GM18502 (cell line): ENCODE results near the gene CRYZ.
"Not testable (repeated sequence)": the region's sequence is repeated elsewhere in the genome, so short reads cannot be mapped to it uniquely, and the experiment has no call there.

ENCODE experiments used
- ATAC-seq: cut with Tn5 transposase; IDR thresholded peaks from one replicate; pipeline ENCODE4 v1.9.1; 2021; ENCODE audit warnings: mild to moderate bottlenecking; ENCODE audit not compliant: unreplicated experiment, poor library complexity

Gene CRYZ

DNA sequence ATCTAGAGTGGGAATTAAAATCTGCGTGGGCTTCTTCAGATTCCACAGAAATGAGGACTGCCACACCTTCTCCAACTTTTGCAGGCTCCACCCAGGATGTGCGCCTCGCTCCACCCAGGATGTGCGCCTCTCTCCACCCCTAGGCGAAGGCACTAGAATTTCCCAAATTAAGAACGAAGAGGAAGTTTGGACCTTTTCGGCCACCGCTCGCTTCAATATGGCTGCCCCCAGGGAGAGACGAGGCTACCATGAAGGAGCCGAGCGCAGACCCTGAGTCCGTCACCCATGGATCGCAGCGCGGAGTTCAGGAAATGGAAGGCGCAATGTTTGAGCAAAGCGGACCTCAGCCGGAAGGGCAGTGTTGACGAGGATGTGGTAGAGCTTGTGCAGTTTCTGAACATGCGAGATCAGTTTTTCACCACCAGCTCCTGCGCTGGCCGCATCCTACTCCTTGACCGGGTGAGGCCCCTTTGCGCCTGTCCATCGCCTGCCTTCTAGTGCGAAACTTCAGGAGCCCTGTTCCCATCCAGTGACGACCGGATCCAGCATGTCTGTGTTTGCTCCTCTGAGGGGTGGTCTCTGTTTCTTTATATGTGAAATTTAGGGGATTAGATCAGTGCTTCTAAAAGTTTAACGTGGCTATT, at the start of gene CRYZ, which contains the start of gene TYW3:
Gene CRYZ (minus strand): TSS at position 91 of the 644 bp plus-strand sequence. CDS start 8,229 bp downstream, outside the sequence.
Gene TYW3 (plus strand): TSS at position 193 of the 644 bp plus-strand sequence. CDS start 93 bp downstream, at position 286.
- peak; percentile 80 for ATAC-seq

DNA sequence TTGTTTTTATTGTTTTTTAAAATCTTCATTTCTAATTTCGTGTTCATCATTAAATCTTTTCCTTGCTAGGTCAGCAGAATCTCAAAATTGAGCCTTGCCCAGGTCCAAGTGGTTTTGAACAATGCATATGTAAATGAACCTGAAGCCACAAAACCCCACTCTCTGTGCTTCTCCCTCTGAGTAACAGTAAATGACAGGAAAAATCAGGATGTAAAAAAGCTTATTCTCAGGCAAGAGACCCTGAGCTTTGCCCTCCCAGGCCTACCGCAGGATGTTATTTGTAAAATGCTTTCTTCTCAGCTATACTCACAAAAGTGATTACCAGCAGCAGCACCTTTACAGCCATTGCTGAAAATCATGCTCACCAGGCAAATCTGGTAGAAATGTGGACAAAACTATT, 47.7 kb upstream of the CRYZ start:
- ATAC-seq, result no peak

GRCh38 chr1:74779750-74780149, 46.9 kb upstream of the CRYZ start:
- no peak for ATAC-seq

DNA sequence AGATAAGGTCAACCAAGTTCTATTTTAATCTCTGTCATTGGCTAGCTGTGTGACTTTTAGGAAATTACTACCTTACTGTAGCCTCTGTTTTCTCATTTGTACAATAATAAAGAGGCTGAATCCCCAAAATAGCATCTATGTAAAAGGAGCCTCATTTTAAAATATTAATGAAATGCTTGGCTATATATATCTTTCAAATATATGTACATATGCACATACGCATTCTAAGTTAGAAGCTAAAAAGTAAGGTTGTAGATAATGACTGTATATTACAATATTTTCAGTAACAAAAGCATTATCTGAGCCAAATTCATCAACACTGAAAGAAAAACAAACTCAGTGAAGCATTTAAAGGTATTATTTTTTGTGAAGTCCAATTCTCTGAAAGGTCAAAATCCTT, 44.7 kb upstream of the CRYZ start:
- ATAC-seq, result no peak

DNA sequence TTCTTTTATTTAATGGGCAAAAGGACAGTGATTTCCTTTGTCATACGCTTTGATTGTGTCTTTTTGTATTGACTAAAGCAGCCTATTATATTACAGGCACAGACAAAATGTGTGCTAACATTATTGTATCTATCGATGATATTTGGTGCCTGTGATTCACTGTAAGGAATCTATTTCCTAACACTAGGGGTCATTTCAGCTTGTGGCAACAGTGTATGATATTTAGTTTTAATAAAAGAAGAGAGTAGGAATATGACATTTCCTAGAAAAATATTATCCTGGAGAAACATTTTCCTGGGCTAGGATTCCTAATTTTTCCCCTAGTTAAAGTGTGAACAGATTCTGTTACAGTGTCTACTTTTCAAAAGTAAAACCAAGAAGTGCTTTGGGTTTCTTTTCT, 42.9 kb upstream of the CRYZ start:
- ATAC-seq, result no peak

GRCh38 chr1:74773582-74773981, 40.7 kb upstream of the CRYZ start:
- no peak for ATAC-seq

- no peak for ATAC-seq
Observed at GRCh38 chr1:74772945-74773344, 40.1 kb upstream of the CRYZ start.

GRCh38 chr1:74771913-74772515, 39.2 kb upstream of the CRYZ start:
- ATAC-seq, result peak; percentile 84

DNA sequence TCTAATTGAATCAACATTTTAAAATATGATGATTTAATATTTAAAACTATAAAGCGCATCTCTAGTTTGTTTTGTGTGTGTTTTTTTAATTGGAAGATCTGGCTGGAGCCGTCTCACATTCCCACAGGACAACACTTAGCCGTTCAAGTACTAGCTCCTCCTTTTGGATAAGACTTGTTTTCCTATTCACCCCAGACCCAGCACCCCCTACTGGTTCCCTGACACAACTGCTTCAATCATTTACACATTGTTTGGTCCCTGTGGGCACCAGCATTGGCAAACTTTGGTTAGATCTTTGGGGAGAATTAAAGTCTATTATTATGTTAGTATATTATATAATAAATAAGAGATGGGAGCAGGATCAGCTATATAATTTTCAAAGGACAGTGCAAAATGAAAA, 34.6 kb upstream of the CRYZ start:
- peak; percentile 59 for ATAC-seq

- no peak for ATAC-seq
Observed at GRCh38 chr1:74766579-74766978, 33.7 kb upstream of the CRYZ start.

DNA sequence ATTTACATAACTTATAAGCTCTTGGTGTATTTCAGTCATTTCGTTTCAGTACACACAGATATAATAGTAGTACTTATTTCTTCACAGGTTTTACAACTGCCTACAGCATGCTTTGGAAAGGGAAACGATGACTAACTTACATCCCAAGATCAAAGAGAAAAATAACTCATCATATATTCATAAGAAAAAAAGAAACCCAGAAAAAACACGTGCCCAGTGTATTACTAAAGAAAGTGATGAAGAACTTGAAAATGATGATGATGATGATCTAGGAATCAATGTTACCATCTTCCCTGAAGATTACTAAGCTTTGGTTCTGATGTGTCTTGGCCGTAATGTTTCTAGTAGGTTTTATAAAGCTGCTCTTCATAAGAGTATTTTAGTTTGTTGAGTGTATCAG, 31.0 kb upstream of the CRYZ start:
- ATAC-seq, result no peak

DNA sequence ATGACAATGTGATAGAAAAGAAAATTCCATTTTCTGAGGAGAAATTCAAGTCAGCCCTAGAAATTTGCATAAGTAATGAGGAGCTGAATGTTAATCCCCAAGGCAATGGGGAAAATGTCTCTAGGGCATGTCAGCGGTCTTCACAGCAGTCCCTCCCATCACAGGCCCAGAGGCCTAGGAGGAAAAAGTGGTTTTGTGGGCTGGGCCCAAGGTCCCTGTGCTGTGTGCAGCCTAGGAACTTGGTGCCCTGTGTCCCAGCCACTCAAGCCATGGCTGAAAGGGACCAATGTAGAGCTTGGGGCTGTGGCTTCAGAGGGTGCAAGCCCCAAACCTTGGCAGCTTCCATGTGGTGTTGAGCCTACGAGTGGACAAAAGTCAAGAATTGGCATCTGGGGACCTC, 23.8 kb upstream of the CRYZ start:
- not testable (repeated sequence) for ATAC-seq

- ATAC-seq, result no peak
Observed at GRCh38 chr1:74755475-74755874, 22.6 kb upstream of the CRYZ start.

DNA sequence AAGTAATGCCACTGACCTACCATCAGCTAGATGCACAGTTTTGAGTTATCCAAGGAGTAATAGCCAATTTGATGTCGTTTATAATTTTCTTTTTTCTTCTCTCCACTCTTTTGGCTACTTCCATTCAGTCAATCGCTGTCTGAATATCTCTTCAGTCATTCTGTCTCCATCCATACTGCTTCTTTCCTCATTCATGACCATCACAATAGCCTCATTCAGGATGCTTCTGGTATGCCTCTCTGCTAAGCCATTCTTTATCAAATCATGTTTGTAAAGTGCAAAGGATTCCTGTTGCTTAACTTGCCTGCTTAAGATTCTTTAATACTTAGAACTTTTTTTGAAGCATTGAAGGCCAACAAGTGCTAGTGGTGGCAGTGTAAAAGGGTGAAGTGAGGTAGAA, 20.3 kb upstream of the CRYZ start:
- ATAC-seq, result no peak

GRCh38 chr1:74748960-74749359, 16.1 kb upstream of the CRYZ start:
- ATAC-seq, result no peak

DNA sequence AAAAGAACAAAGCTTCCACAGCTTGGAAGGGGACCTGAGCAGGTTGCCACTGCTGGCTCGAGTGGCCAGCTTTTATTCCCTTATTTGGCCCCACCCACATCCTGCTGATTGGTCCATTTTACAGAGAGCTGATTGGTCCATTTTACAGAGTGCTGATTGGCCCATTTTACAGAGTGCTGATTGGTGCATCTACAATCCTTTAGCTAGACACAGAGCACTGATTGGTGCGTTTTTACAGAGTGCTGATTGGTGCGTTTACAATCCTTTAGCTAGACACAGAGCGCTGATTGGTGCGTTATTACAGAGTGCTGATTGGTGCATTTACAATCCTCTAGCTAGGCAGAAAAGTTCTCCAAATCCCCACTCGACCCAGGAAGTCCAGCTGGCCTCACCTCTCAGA, 12.4 kb upstream of the CRYZ start:
- not testable (repeated sequence) for ATAC-seq

DNA sequence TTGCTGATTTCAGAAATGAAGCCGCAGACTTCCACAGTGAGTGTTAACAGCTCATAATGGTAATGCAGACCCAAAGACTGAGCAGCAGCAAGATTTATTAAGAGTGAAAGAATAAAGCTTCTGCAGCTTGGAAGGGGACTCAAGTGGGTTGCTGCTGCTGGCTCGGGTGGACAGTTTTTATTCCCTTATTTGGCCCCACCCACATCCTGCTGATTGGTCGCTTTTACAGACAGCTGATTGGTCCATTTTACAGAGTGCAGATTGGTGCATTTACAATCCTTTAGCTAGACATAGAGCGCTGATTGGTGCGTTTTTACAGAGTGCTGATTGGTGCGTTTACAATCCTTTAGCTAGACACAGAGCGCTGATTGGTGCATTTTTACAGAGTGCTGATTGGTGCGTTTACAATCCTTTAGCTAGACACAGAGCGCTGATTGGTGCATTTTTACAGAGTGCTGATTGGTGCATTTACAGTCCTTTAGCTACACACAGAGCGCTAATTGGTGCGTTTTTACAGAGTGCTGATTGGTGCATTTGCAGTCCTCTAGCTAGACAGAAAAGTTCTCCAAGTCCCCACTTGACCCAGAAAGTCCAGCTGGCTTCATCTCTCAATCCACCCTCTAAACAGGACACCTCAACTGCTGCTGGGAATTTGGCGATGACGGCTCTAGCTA, 7.6 kb upstream of the CRYZ start:
- ATAC-seq, result not testable (repeated sequence)

- ATAC-seq, result no peak
Observed at GRCh38 chr1:74737333-74737732, 4.5 kb upstream of the CRYZ start.

GRCh38 chr1:74733604-74734484, 994 bp upstream of the CRYZ start:
- ATAC-seq, result peak; percentile 64

- peak; percentile 17 for ATAC-seq
Observed at GRCh38 chr1:74732071-74732946, 541 bp downstream of the CRYZ start.
